ENCODE measurements around the gene RNF180.

DNA sequence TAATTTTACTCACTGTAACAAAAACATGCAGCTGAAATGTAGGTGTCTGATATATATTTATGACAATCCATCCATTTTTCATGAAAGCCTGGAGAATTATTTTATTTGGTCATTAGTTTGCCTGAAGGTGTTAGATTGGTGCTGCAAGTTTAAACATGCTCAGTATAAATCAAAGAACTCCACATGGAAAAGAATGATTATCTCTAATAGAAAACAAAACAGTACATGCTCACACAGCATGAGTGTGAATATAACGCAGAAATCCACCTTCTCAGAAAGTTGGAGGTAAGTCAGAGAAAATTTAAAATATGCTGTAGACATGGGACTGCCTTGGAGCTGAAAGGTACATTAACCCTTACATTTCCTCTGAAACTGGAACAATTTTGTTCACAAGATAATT is 174.7 kb downstream of the RNF180 start:
- TF ChIP-seq, protein P1, sequence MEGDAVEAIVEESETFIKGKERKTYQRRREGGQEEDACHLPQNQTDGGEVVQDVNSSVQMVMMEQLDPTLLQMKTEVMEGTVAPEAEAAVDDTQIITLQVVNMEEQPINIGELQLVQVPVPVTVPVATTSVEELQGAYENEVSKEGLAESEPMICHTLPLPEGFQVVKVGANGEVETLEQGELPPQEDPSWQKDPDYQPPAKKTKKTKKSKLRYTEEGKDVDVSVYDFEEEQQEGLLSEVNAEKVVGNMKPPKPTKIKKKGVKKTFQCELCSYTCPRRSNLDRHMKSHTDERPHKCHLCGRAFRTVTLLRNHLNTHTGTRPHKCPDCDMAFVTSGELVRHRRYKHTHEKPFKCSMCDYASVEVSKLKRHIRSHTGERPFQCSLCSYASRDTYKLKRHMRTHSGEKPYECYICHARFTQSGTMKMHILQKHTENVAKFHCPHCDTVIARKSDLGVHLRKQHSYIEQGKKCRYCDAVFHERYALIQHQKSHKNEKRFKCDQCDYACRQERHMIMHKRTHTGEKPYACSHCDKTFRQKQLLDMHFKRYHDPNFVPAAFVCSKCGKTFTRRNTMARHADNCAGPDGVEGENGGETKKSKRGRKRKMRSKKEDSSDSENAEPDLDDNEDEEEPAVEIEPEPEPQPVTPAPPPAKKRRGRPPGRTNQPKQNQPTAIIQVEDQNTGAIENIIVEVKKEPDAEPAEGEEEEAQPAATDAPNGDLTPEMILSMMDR (IDR thresholded peaks at IDR 0.05; ENCODE audit: low read depth, low read length) = no peak
- TF ChIP-seq EZH2phosphoT487 (IDR thresholded peaks at IDR 0.05; ENCODE audit: low read depth) = no peak
